ENCODE data around the gene LGALS7.

DNA sequence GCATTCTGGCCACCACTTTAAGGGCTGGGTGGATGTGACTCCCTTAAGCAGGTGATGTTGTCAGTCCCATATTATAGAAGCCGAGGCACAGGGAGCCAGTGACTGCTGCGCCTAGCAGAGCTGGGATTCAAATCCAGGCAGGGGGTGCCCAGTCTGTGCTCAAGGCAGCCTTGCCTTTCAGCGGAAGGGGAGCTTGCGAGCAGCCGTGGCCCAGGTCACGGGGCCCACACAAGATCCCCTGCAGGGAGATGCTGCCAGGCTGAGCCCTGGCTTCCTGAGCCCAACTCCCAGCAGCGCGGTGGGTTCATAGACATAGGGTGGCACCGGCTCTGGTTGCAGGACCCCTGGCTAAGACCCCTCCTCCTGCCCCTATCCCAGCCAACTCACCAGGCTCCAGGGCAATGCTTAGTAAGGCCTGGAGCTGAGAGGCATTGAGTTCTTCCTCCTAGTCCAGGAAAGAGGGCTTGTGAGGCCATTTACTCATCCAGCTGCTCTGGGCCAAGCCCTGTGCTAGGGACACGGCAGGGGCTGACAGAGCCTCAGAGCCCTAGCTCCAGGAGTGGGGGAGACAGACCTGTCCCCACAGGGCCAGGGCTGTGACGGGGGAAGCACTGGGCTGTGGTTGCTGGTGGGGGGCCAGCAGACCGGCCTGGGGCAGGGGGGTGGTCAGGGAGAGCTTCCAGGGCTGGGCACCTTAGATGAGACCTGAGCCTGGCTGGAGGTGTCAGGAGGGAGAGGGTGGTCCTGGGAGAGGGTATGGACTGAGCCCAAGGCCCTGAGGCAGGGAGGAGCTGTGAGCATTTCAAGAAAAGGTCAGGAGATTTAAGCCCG, 38.7 kb downstream of the LGALS7 start:
- no peak; the same call in 1 of the 2 replicates for TF ChIP-seq POLR2A (IDR thresholded peaks at IDR 0.05; ENCODE audit: low read depth, low read length)
- no peak for TF ChIP-seq TAF1 (IDR thresholded peaks at IDR 0.05; ENCODE audit: borderline replicate concordance, low read depth, low read length)
- TF ChIP-seq POLR2AphosphoS5 (IDR thresholded peaks at IDR 0.05; ENCODE audit: low read depth, low read length) = no peak
